DND-41 (cell line): ENCODE data around the gene DCP1A.
"Not testable (repeated sequence)": the region's sequence is repeated elsewhere in the genome, so short reads cannot be mapped to it uniquely, and the experiment has no call there.

Experiments
- ATAC-seq: fragments of 200-7000 bp; cut with Tn5 transposase; 3 replicates; pipeline ENCODE4 v1.9.1; 2021; ENCODE audit warnings: low read depth; ENCODE audit not compliant: insufficient read depth
- DNase-seq: peaks from one replicate; pipeline ENCODE4 v3.0.0-alpha.2; 2020
- H2AFZ ChIP-seq: 2 replicates; pipeline ENCODE4 v1.6.0; 2012; ENCODE audit warnings: low read depth, low read length
- H3K27ac ChIP-seq: 2 replicates; pipeline ENCODE4 v1.5.1; 2012; ENCODE audit warnings: low read length, inconsistent platforms
- H3K27me3 ChIP-seq: fragments of 200-600 bp; sonication (generic); 2 replicates; pipeline ENCODE4 v1.6.0; 2012; ENCODE audit warnings: low read length, mild to moderate bottlenecking, inconsistent platforms; ENCODE audit not compliant: insufficient read depth, poor library complexity
- H3K36me3 ChIP-seq: 2 replicates; pipeline ENCODE4 v1.5.1; 2012; ENCODE audit warnings: low read length, inconsistent platforms; ENCODE audit not compliant: insufficient read depth
- H3K4me1 ChIP-seq: 2 replicates; pipeline ENCODE4 v1.5.1; 2012; ENCODE audit warnings: mild to moderate bottlenecking, low read length; ENCODE audit not compliant: insufficient read depth
- H3K4me2 ChIP-seq: 2 replicates; pipeline ENCODE4 v1.6.0; 2012; ENCODE audit warnings: mild to moderate bottlenecking, moderate library complexity, low read length, inconsistent platforms; ENCODE audit not compliant: insufficient read depth
- H3K4me3 ChIP-seq, 2 experiments: fragments of 200-600 bp in 1 of 2; shearing (Covaris generic) in 1 of 2; 2 replicates each; pipeline ENCODE4 v1.5.1; 2012 to 2016; ENCODE audit warnings: inconsistent platforms in 2 of 2, low read length in 2 of 2, mild to moderate bottlenecking in 2 of 2, low read depth in 1 of 2, moderate library complexity in 1 of 2
- H3K79me2 ChIP-seq: 2 replicates; pipeline ENCODE4 v1.6.0; 2012; ENCODE audit warnings: low read length, inconsistent platforms; ENCODE audit not compliant: insufficient read depth
- H3K9ac ChIP-seq: 2 replicates; pipeline ENCODE4 v1.6.0; 2012; ENCODE audit warnings: low read depth, mild to moderate bottlenecking, inconsistent platforms, low read length, moderate library complexity
- H3K9me3 ChIP-seq: 2 replicates; pipeline ENCODE4 v1.5.1; 2012; ENCODE audit warnings: low read length, moderate library complexity, mild to moderate bottlenecking, inconsistent platforms; ENCODE audit not compliant: insufficient read depth, severe bottlenecking
- H4K20me1 ChIP-seq: 2 replicates; pipeline ENCODE4 v1.6.0; 2012; ENCODE audit warnings: low read length; ENCODE audit not compliant: insufficient read depth
- CTCF ChIP-seq: IDR thresholded peaks from 2 replicates; pipeline ENCODE4 v1.5.1; 2012; ENCODE audit warnings: borderline replicate concordance, low read length, moderate library complexity, mild to moderate bottlenecking; ENCODE audit not compliant: poor library complexity, severe bottlenecking; ENCODE audit errors: extremely low read depth
- EZH2 ChIP-seq: IDR thresholded peaks from 3 replicates; pipeline ENCODE4 v1.6.1; 2012; ENCODE audit warnings: borderline replicate concordance, low read depth, mild to moderate bottlenecking, moderate library complexity, low read length, inconsistent platforms; ENCODE audit not compliant: severe bottlenecking

Gene DCP1A

DNA sequence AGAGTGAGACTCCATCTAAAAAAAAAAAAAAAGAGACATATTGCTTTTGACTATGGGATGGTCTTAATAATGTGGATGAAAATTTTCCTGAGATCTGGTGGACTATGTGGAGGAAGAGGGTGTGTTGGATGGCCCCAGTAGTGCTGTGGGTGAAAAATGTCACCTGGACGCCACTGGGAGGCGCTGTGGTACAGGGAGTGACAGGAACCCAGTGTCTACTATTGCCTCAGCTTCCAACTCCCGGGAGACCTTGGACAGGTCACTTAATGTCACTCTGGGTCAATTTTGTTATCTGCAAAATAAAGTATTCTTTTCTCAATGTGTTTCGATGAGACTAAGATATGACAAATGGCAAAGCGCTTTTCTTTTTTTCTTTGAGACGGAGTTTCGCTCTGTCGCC lies 27.7 kb upstream of the DCP1A start:
- H3K36me3 ChIP-seq = no peaks in the 10 kb centered on the region
- DNase-seq = peak; percentile 61
- ATAC-seq = peak; percentile 92

DNA sequence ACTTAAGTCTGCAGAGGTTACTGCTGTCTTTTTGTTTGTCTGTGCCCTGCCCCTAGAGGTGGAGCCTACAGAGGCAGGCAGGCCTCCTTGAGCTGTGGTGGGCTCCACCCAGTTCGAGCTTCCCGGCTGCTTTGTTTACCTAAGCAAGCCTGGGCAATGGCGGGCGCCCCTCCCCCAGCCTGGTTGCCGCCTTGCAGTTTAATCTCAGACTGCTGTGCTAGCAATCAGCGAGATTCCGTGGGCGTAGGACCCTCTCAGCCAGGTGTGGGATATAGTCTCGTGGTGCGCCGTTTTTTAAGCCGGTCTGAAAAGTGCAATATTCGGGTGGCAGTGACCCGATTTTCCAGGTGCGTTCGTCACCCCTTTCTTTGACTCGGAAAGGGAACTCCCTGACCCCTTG lies 23.4 kb upstream of the DCP1A start:
- H3K4me2 ChIP-seq, DNase-seq, H3K36me3 ChIP-seq, H2AFZ ChIP-seq, H3K27me3 ChIP-seq, H3K4me3 ChIP-seq, H3K9me3 ChIP-seq, H3K9ac ChIP-seq, H3K79me2 ChIP-seq, ATAC-seq, H4K20me1 ChIP-seq, H3K4me1 ChIP-seq, H3K27ac ChIP-seq: not testable (repeated sequence)

More for the DNA sequence above, 27.7 kb upstream of the DCP1A start:
- Histone ChIP-seq H4K20me1 (no peaks in the 10 kb centered on the region), H2AFZ (no peak overlapping the region), H3K4me2 (no peak overlapping the region), H3K27me3 (peaks cover 10% of the 10 kb centered on the region), H3K9ac (no peak overlapping the region), H3K27ac (no peak overlapping the region), H3K9me3 (no peaks in the 10 kb centered on the region), H3K79me2 (no peaks in the 10 kb centered on the region), H3K4me3 (no peak overlapping the region), H3K4me1 (no peaks in the 10 kb centered on the region)
- TF ChIP-seq CTCF (peak; percentile 87), EZH2 (no peak)

GRCh38 chr3:53361852-53362251 lies 14.5 kb upstream of the DCP1A start:
- no peaks in the 10 kb centered on the region for H4K20me1 ChIP-seq

GRCh38 chr3:53357458-53357857 lies 10.1 kb upstream of the DCP1A start:
- no peak for ATAC-seq
- Histone ChIP-seq H3K9me3 (no peaks in the 10 kb centered on the region), H3K27me3 (peaks cover 4% of the 10 kb centered on the region), H3K79me2 (no peaks in the 10 kb centered on the region), H3K27ac (no peak overlapping the region), H2AFZ (no peak overlapping the region), H3K9ac (no peak overlapping the region), H3K4me3 (no peak overlapping the region), H4K20me1 (no peaks in the 10 kb centered on the region), H3K36me3 (no peaks in the 10 kb centered on the region), H3K4me2 (no peak overlapping the region), H3K4me1 (no peaks in the 10 kb centered on the region)
- TF ChIP-seq CTCF (no peak), EZH2 (no peak)
- DNase-seq = no peak

More at GRCh38 chr3:53361852-53362251, 14.5 kb upstream of the DCP1A start:
- H3K4me1 ChIP-seq = no peaks in the 10 kb centered on the region
- no peak overlapping the region for H3K4me2 ChIP-seq
- H3K27me3 ChIP-seq = peaks cover 3% of the 10 kb centered on the region
- H2AFZ ChIP-seq = no peak overlapping the region
- no peak for ATAC-seq
- H3K9me3 ChIP-seq = no peaks in the 10 kb centered on the region
- no peak for DNase-seq
- H3K9ac ChIP-seq = no peak overlapping the region
- no peak for TF ChIP-seq CTCF
- no peak for TF ChIP-seq EZH2
- H3K79me2 ChIP-seq = no peaks in the 10 kb centered on the region
- H3K36me3 ChIP-seq = no peaks in the 10 kb centered on the region
- no peak overlapping the region for H3K27ac ChIP-seq
- H3K4me3 ChIP-seq = no peak overlapping the region
